HG02588 (cell line): ENCODE results near the gene HES2.
"Not testable (repeated sequence)": the region's sequence is repeated elsewhere in the genome, so short reads cannot be mapped to it uniquely, and the experiment has no call there.

ENCODE experiments used
- ATAC-seq: cut with Tn5 transposase; IDR thresholded peaks from one replicate; pipeline ENCODE4 v1.9.1; 2021; ENCODE audit warnings: mild to moderate bottlenecking, moderate library complexity; ENCODE audit not compliant: unreplicated experiment

HES2 gene

DNA sequence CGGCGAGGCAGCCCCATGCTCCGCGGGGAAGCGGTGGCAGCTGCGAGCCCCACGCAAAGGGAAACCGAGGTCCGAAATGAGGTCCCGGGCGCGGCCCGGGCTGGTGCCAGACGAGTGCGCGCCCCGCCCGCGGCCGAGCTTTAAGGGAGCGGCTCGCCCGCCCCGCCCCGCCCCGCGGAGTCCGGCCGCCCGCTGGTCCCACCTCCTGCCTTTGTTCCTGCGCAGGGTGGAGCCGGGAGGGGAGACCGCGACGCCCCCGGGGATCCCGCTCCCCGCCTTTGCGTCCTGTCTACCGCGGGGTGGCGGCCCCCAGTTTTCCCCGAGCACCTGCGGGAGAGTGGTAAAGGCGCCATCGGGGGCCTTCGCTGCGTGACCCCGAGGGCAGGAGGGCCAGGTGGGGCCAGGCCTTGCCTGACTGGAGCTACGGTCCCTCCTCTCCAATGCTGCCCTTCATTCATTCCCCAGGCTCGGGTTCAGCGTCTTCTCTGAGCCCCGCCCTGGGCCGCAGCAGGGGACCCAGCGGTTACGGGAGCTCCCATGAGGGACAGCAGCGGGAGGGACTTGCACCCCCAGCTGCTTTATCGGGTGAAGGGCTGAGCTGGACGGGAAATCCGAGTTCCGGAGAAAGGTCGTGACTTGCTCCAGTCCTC, at the start of gene HES2:
HES2 (minus strand) TSS at position 116 of the 650 bp plus-strand sequence; CDS start at position 17, 99 bp downstream.
- no peak for ATAC-seq

DNA sequence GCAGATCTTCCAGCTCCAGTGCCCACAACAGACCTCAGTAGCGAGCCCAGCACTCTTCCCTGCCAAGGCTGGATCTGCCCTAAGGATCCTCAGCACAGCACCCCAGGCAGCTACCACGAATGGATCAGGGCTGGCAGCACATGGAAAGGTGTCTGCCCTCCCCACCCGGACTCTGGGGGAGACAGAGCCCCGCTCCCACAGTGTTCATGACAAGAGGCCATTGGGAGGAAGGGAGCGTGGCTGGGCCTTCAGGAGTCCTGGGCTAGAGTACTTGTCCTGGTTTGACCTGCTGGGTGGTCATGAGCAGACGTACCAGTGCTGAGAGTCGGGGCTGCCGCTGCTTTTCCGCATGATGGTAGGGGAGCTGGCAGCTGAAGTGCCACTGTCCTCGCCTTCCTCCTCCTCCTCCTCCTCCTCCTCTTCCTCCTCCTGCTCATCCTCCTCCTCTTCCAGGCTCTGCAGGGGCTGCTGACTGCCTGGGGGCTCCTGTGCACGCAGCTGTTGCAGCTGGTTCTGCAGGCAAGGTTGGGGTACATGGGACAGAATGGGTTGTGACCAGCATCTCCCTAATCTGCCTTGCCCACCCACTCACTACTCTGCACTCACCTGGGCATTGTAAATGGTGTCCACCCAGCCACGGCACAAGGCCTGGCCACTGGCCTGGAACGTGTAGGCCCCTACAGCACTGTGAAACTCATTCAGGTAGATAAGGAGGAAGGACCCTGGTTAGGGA, 49.2 kb upstream of the HES2 start:
- ATAC-seq: no peak

DNA sequence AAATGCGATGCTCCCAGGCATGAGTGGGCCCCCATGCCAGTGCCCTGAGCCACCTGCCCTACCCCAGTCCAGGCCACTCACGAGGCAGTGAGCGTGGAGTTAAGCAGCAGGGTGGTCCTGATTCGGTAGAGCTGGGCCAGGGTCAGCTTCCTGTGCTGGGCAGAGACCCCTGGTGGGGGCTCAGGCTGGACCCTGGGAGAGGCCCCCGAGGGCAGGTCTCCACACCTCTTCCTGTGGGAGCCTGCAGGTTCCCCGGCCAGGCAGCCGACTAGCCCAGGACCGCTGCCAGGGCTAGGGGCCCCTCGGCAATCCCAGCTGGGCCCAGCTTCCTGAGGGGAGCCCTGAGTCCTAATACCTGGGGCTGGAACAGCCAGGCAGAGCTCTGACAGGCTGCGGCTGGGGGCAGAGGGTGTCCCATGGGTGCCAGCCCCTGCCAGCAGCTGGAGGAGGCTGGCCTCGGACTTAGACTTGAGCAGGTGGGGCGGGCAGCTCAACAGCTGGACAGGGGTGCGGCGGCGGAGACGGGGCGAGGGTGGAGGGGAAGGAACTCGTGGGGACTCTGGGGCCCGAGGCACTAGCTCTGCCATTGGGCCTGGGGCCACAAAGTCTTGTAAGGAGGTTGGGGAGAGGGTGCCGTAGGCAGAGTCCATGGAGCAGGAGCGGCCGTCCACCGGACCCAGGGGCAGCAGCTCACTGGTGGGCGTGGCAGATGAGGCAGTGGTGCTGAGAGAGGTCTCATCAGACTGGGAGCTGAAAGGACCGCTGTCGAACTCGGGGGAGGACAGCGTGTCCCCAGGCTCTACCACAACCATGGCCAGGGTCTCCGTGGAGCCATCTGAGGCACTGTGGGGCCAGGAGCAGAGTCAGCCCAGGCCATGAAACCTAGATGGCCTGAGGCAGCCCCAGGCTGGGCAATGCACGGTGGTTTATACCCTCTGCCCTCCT, 48.3 kb upstream of the HES2 start:
- ATAC-seq: no peak

DNA sequence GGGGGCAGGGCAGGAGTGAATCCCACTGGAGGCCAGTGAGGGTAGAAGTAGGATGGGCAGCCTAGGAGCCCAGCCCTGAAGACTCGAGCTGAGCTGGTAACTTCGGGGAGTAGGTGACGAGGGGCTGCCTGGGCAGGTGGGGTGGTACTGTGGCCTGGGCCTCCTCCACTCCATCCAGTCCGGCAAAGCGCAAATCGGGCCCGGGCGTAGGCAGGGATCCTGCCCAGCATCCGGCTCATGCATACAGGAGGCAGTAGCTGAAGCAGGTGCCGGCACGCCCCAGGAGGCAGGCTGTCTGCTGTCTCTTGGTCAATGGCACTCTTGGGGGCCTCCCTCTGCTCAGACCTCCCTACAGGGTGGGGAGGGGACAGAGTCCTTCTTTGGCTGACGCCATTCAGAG, 47.5 kb upstream of the HES2 start:
- ATAC-seq: no peak

DNA sequence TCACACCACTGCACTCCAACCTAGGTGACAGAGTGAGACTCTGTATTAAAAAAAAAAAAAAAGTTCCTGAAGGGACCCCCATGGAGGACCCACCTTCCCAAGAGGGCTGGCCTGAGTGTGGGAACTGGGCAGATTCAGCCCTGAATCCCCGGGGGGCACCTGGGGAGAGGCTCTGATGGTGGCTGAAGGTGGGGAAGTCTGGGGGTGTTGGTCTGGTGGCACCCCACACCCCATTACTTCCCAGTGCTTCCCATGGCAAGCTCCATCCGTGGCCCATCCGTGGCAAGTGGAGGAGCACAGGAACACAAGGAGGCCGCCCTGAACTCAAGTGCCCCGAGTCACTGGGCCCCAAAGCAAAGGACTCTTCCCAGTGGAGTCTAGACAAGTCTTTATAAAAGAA, 47.0 kb upstream of the HES2 start:
- no peak for ATAC-seq

DNA sequence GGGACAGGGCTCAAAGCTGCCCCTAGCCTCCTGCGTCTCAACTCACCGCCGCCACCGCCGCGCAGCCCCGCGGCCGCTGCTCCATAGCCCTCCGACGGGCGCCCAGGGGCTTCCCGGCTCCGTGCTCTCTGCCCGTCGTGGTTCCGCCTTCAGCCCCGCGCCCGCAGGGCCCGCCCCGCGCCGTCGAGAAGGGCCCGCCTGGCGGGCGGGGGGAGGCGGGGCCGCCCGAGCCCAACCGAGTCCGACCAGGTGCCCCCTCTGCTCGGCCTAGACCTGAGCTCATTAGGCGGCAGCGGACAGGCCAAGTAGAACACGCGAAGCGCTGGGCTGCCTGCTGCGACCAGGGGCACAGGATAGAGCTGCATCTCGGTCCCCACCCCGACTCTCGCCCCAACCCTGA, 46.3 kb upstream of the HES2 start, which contains the start of gene TNFRSF25:
TNFRSF25 (minus strand) TSS at position 151 of the 400 bp plus-strand sequence; CDS start at position 85, 66 bp downstream.
- no peak for ATAC-seq

DNA sequence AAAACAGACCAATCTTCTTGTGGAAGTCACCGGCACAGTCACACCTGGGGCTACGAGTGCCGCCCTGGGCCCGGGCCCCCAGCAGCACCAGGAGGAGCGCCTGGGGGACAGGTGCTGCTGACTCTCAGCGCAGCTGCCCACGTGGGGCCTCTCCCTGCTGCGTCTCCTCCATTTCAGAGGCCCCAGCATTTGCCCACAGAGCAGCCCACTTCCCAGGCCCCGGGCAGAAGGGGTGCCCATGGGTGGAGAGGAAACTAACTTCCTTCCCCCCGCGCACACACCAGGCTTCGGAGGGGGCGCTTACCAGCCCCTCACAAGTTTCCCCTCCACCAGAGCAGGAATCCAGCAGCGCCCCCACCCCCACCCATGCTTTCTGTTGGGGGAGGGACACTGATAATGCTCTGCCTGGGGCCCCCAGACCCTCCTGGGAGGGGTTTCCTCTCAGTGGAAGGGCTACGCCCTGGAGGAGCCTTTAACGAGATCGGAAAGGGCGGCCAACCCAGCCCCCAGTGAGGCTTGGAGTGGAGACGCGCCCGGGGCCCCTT, 45.8 kb upstream of the HES2 start:
- no peak for ATAC-seq

DNA sequence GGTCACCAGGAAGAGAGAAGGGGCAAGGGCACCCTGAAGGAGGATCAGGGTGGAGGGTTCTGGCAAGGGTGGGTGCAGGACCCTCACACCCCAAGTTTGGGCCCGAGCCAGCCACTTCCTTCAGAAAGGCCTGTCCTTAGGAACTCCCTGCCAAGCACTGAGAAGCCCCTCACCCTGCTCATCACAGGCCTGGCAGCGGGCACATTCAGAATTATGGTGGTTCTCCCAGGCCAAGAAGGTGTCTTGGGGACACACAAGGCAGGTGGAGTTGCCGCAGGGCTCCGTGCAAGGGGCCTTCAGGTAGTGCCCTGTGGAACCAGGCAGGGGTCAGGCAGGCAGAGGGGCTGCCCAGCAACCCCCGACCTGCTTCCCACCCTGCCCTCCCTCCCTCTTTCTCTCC, 45.2 kb upstream of the HES2 start:
- ATAC-seq: no peak

DNA sequence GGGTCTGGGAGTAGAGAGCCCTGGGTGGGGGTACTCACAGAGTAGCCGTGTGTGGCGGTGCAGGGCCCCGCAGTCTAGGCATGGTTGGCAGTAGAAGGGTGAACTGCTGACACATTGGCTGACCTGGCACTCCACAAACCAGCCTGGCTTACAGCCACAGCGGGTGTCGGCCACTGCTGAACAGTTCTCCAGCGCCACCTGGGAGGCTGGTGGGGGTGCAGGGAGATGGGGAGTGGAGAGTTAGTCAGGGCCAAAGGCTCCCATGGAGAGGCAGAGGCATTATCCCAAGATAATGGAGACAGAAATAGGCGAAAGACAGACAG, 44.8 kb upstream of the HES2 start:
- no peak for ATAC-seq

DNA sequence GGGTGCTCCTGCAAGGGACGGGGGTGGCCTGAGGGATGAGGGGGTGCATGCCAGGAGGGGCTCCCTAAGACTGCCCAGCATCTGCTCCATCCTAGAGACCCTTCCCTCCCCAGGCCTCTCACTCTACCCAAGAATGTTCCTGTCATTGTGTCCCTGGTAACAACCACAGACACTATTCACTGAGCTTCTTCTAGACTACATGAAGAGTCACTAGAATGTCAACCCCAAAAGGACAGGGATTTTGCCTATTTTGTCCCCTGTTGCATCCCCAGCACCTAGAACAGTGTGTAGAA, 43.3 kb upstream of the HES2 start:
- no peak for ATAC-seq

DNA sequence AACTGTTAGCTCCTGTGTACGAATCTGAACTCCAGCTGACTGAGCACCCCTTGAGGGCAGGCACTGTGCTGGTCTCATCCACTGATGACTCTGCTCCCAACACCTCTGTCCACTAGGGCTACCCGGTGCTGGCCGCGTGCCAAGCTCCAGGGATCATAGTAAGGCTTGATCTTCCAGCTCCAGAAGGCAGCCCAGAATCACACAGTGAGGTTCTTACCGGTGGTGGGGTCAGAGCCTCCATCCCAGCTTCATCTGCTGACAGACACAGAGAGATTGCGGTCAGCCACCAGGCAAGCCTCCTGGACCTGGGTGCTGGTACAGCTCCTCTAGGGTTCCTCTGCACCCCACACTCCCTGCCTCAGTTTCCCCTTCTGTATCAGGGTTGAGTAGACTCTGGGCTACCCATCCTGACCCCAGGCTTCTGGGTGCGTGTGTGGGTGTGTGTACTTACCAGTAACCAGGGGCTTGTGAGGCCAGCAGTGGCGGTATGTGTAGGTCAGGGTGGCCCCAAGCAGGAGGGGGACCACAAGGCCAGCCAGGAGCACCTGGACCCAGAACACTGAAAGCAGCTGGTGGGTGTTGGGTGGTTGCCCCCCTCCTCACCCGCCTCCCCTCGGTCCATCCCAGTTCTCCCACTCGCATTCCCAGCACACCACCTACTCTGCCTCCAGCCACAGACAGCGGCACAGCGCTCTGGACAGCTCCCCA, 42.8 kb upstream of the HES2 start:
- ATAC-seq: no peak

DNA sequence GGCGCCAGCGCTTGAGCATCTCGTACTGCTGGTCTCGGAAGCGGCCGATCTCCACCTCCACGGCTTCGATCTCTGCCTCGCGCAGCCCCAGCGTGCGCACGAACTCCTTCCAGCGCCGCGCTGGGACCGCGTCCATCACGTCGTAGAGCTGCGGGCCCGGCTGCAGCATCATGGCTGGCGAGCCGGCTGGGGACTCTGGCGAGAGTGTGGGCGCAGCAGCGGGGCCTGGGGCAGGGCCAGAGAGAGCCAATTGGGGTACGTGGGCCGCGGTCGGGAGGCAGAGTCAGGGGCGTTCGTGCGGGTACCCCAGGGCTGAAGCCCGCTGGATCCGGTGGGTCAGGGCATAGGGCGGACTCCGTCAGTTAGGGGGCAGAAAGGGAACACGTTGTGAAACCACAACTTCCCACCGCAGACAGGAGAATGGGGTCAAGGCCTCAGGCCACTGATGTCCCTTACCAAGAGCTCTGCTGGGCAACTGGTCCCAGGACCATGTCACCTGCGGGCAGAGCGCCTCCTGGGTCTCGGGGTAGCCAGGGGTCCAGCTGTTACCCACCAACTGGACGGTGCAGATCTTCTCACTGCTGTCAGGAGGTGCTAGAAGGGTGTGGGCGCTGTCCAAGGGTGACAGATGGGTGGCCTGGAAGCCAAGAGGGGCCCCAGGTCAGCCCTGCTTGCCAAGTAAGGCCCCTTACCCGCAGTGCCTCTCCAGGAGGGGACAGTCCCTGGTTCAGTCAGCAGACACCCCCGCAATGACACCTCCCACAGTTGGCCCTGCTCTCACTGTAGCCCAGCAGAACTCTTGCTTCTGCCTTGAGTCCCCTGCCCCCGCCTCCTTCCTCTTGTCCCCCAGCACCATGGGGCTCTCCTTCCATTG, 42.1 kb upstream of the HES2 start:
- ATAC-seq: no peak

GRCh38 chr1:6461051-6461530, 41.4 kb upstream of the HES2 start:
- ATAC-seq: no peak

DNA sequence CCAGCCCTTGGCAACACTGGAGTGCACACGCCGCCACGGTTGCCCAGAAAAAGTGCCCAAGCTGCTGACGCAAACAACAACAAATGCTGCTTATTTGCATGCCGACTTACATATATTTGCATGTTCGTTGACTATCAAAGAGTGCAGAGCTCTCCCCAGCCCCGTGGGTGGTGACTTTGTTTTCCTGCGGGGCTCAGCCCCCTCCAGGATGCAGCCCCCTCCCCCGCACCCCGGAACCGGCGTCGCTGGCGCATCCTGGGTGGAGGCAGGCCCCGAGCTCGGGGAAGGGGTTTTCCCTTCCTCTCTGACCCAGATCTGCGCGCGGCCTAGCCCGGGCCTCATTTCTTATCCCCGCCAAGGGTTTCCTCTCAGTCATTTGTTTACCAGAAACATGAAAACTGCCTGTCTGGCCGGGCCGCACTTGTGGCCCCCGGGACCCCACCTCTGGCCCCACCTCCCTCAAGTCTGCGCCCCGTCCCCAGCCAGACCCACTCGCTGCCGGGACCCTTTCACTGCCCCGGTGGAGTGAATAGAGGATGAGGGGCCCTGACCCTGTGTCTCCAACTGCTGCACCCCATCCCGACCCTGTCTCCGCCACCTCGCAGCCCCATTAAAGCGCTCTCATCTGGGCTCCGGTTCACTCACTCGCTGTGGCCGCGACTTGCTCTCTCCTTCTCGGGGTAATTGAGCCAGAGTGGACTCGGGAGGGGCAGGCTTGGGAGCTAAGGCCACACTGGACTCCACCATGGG, 40.8 kb upstream of the HES2 start:
- ATAC-seq: no peak

DNA sequence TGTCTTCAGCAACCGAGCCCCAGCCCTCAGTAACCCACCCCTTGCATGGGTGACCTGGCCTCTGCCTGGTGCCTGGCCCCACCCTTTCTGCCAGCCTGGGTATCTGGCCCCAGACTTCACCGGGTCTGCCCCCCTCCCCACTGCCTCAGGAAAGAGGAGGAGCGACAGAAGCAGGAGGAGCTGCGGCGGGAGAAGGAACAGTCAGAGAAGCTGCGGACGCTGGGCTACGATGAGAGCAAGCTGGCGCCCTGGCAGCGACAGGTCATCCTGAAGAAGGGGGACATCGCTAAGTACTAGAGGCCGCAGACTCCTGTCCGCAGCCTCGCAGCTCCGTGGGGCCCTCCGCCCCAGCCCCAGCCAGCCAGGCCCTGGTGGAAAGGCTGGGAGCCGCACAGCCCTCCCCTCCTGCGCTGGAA, 40.1 kb upstream of the HES2 start:
- no peak for ATAC-seq

GRCh38 chr1:6456800-6457466, 37.2 kb upstream of the HES2 start:
- ATAC-seq: no peak

GRCh38 chr1:6455752-6456520, 36.2 kb upstream of the HES2 start:
- not testable (repeated sequence) for ATAC-seq
